Natural killer cell treated with Interleukin-12 subunit alpha and Interleukin-12 subunit beta and Interleukin-15 and Interleukin-18, amount 100 ng/mL, for 72 hours (primary cell): ENCODE results near the gene IMP4. TPM values are rescaled to one million over a fixed set of nuclear protein-coding genes. Genes with fewer than 3 reads are reported as not detected.

ENCODE experiments used
- total RNA-seq, 2 donors: library from RNA; stranded (reverse); gene quantifications; one replicate each; pipeline ENCODE4 v1.2.3, GENCODE V29; 2022

Gene IMP4
- total RNA-seq, 2 donors from 2014 or later: 94.1 to 198 TPM

Other genes with a start within 250 kb of the IMP4 start
- gene POTEF, start 213.7 kb upstream of the IMP4 start, total RNA-seq: not detected
- gene CCDC74B, start 197.8 kb upstream of the IMP4 start, total RNA-seq: 1 to 10 TPM in 1 of 2 donors, under 1 TPM in 1; 0.83 to 1.7 TPM
- gene SMPD4, start 161.3 kb upstream of the IMP4 start, total RNA-seq: 100 to 1,000 TPM in 1 of 2 donors, 10 to 100 TPM in 1; 84.8 to 122 TPM
- 100 to 1,000 TPM; 179 to 231 TPM for gene MZT2B, start 160.6 kb upstream of the IMP4 start, total RNA-seq
- gene TUBA3E, start 144.5 kb upstream of the IMP4 start, total RNA-seq: not detected
- 100 to 1,000 TPM in 1 of 2 donors, 10 to 100 TPM in 1; 97.9 to 101 TPM for gene PTPN18, start 13.2 kb downstream of the IMP4 start, total RNA-seq
- gene POTEI, start 166.4 kb downstream of the IMP4 start, total RNA-seq: not detected
- gene CFC1B, start 178.3 kb downstream of the IMP4 start, total RNA-seq: not detected